NT2/D1 (cell line): ENCODE measurements around the gene ZNF777.

Source experiments
- SUZ12 ChIP-seq: IDR thresholded peaks from 2 replicates; pipeline ENCODE4 v1.6.1; 2011; ENCODE audit not compliant: insufficient read length, insufficient read depth; ENCODE audit errors: extremely low read depth
- YY1 ChIP-seq: IDR thresholded peaks from 2 replicates; pipeline ENCODE4 v1.6.1; 2011; ENCODE audit not compliant: insufficient read length, insufficient read depth
- ZNF274 ChIP-seq: IDR thresholded peaks from 2 replicates; pipeline ENCODE4 v1.6.1; 2011; ENCODE audit warnings: mild to moderate bottlenecking, low read depth, low read length

- TF ChIP-seq ZNF274 (no peak), YY1 (no peak), SUZ12 (no peak)
Observed at GRCh38 chr7:149466364-149466763, 5.5 kb upstream of the ZNF777 start.
